Activated CD4-positive, alpha-beta T cell treated with anti-CD3 and anti-CD28 coated beads, Interleukin-2, amount 10 ng/mL, durations not matched to agents 24 days and 14 days (primary cell): ENCODE data around the gene PARVB. TPM values are rescaled to one million over a fixed set of nuclear protein-coding genes. Genes with fewer than 3 reads are reported as not detected.

Experiments used
- DNase-seq: peaks from one replicate; pipeline ENCODE4 v3.0.0; 2022
- H3K27ac Mint-ChIP-seq: one replicate; pipeline ENCODE4 v1.8.0; 2022; ENCODE audit warnings: mild to moderate bottlenecking, mixed read lengths
- H3K27me3 Mint-ChIP-seq: one replicate; pipeline ENCODE4 v1.8.0; 2022; ENCODE audit warnings: mixed read lengths
- H3K36me3 Mint-ChIP-seq: one replicate; pipeline ENCODE4 v1.8.0; 2022; ENCODE audit warnings: low read depth, mild to moderate bottlenecking, mixed read lengths
- H3K4me1 Mint-ChIP-seq: one replicate; pipeline ENCODE4 v1.8.0; 2021; ENCODE audit warnings: mixed read lengths
- H3K4me3 Mint-ChIP-seq: one replicate; pipeline ENCODE4 v1.8.0; 2022; ENCODE audit warnings: mild to moderate bottlenecking, moderate library complexity, mixed read lengths
- H3K9me3 Mint-ChIP-seq: one replicate; pipeline ENCODE4 v1.8.0; 2021; ENCODE audit warnings: mixed read lengths
- intact Hi-C: fragments of 100-400 bp; cut with micrococcal nuclease; formaldehyde crosslinking; loops from one replicate; pipeline ENCODE4 v1.15.1; 2023
- total RNA-seq: library from RNA; stranded (reverse); gene quantifications from 2 replicates; pipeline ENCODE4 v1.2.3, GENCODE V29; 2022

Gene PARVB
- total RNA-seq, 1 donor from 2014 or later = 112 TPM

- H3K4me3 Mint-ChIP-seq = no peak overlapping the region
- DNase-seq = no peak
- peaks cover 6% of the 10 kb centered on the region for H3K4me1 Mint-ChIP-seq
- intact Hi-C loops = no loop called here
- H3K27ac Mint-ChIP-seq = no peak overlapping the region
- no peaks in the 10 kb centered on the region for H3K27me3 Mint-ChIP-seq
- H3K36me3 Mint-ChIP-seq = peaks cover 7% of the 10 kb centered on the region
- H3K9me3 Mint-ChIP-seq = no peaks in the 10 kb centered on the region
These were observed 62.4 kb downstream of the PARVB start for GRCh38 chr22:44086271-44087088.

- intact Hi-C loops = no loop called here
- no peak for DNase-seq
These were observed 63.0 kb downstream of the PARVB start for GRCh38 chr22:44087089-44087430.

GRCh38 chr22:44088976-44089570 is 65.0 kb downstream of the PARVB start:
- H3K4me1 Mint-ChIP-seq = peaks cover 8% of the 10 kb centered on the region
- no peaks in the 10 kb centered on the region for H3K27me3 Mint-ChIP-seq
- no peak overlapping the region for H3K27ac Mint-ChIP-seq
- no peaks in the 10 kb centered on the region for H3K9me3 Mint-ChIP-seq
- no peak for DNase-seq
- no peak overlapping the region for H3K4me3 Mint-ChIP-seq
- peaks cover 8% of the 10 kb centered on the region for H3K36me3 Mint-ChIP-seq
- intact Hi-C loops = no loop called here

More at GRCh38 chr22:44087089-44087430, 63.0 kb downstream of the PARVB start:
- Mint-ChIP-seq H3K9me3 (no peaks in the 10 kb centered on the region), H3K27me3 (no peaks in the 10 kb centered on the region), H3K36me3 (peaks cover 7% of the 10 kb centered on the region), H3K27ac (no peak overlapping the region), H3K4me1 (peaks cover 8% of the 10 kb centered on the region), H3K4me3 (no peak overlapping the region)

DNA sequence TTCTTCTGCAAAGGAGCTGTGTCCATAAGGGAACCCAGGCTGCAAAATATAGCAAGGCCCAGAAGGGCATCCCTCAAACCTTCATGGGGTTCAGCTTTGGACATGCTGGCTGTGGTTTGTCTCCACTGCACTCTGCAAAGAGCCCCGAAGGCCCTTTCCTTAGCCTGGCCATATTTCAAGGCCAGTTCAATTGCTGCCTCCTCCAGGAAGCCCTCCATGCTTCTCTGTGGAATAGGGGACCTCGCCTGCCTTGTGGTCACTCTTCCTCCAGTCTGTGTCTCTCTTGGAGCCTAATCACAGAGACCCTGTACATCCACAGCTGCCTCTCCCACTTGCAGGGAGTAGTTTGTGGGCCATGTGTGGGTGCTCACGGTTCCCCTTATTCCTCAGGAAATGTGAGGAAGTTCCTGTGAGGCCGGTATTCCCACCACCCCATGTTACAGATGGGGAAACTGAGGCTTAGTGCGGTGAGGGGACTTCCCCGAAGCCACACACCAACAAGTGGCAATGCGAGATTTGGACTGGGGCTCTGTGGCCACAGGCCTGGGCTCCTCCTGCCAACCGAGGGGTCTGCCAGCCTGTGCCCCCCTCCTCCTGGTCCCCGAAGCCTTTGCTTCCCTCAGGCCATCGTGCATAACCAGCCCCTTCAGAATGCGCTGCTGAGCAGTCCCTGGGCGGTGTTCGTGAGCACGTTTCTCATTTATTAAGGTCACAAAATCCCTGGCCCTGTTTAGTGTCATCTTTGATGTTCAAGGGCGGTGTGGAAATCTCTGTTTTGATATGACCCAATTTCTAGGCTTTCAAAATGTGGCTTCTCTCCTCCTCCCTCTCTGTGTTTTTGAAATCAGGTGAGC is 65.8 kb downstream of the PARVB start:
- H3K9me3 Mint-ChIP-seq = no peaks in the 10 kb centered on the region
- intact Hi-C loops = no loop called here

GRCh38 chr22:44090571-44090905 is 66.4 kb downstream of the PARVB start:
- H3K36me3 Mint-ChIP-seq = peaks cover 11% of the 10 kb centered on the region
- intact Hi-C loops = no loop called here
- no peak overlapping the region for H3K4me3 Mint-ChIP-seq
- no peak overlapping the region for H3K27ac Mint-ChIP-seq
- DNase-seq = no peak
- no peaks in the 10 kb centered on the region for H3K27me3 Mint-ChIP-seq
- H3K4me1 Mint-ChIP-seq = peaks cover 8% of the 10 kb centered on the region
- no peaks in the 10 kb centered on the region for H3K9me3 Mint-ChIP-seq

More for the DNA sequence above, 65.8 kb downstream of the PARVB start:
- Mint-ChIP-seq H3K36me3 (peaks cover 11% of the 10 kb centered on the region), H3K4me1 (peaks cover 8% of the 10 kb centered on the region), H3K27ac (no peak overlapping the region), H3K4me3 (no peak overlapping the region), H3K27me3 (no peaks in the 10 kb centered on the region)
- no peak for DNase-seq

DNA sequence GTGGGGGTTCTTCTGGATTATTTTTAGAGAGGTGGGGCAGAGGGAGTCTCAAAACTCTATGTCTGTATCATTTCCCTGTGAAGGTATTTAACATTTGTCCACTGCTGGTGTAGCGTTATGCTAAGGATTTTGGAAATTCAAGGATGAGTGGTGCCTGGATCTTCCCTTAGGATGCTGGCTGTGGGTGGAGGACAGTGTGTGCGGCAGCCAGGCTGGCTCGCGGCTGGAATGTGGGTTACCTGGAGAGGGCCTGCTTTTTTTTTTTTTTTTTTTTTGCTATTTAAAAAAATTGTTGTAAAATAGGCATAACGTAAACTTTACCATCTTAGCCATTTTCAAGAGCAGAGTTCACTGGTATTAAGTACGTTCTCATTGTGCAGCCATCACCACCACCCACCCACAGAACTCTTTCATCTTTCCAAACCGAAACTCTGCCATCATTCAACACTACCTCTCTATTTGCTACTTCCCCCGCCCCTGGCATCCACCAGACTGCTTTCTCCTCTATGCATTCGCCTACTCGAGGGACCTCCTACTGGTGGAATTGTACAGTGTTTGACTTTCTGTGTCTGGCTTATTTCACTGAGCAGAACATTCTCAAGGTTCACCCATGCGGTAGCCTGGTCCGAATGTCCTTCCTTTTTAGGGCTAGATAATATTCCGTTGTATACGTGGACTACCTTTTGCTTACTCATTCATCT is 67.1 kb downstream of the PARVB start:
- H3K27ac Mint-ChIP-seq = no peak overlapping the region
- no peaks in the 10 kb centered on the region for H3K27me3 Mint-ChIP-seq
- no peak overlapping the region for H3K4me3 Mint-ChIP-seq
- peaks cover 9% of the 10 kb centered on the region for H3K36me3 Mint-ChIP-seq
- H3K4me1 Mint-ChIP-seq = peaks cover 8% of the 10 kb centered on the region
- no peaks in the 10 kb centered on the region for H3K9me3 Mint-ChIP-seq
- DNase-seq = peak; percentile 74
- intact Hi-C loops = no loop called here

- DNase-seq = no peak
- intact Hi-C loops = no loop called here
- H3K4me3 Mint-ChIP-seq = no peak overlapping the region
- H3K36me3 Mint-ChIP-seq = peaks cover 9% of the 10 kb centered on the region
- no peaks in the 10 kb centered on the region for H3K9me3 Mint-ChIP-seq
- no peaks in the 10 kb centered on the region for H3K27me3 Mint-ChIP-seq
- peaks cover 8% of the 10 kb centered on the region for H3K4me1 Mint-ChIP-seq
- H3K27ac Mint-ChIP-seq = no peak overlapping the region
These were observed 67.6 kb downstream of the PARVB start for GRCh38 chr22:44091751-44092150.

DNA sequence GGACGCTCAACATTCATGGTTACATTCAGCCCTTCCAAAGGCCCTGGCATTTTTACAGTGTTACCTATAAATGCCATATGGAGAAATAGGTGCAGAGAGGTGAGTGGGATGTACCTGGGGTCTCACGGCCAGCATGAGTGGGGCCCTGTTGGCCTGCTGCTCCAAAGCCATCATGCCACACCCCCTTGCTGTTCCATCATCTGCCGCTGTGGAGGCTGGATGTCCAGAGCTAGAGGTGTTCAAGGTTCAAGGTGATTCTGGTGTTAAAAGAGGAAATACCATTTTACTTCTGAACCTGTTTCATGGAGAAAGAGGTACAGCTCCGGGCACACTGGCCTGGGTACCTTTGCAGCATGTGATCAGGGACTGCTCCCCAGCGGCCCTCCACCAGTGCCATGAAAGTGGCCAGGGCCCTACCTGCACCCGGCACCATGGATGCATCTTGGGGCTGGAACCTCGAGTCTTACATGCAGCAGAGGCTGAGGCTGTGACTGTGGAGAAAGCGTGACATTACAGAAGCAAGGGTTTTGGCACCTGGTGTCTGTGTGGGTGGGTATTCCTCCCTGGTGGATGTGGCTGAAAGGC is 68.6 kb downstream of the PARVB start:
- Mint-ChIP-seq H3K27me3 (no peaks in the 10 kb centered on the region), H3K27ac (no peak overlapping the region), H3K9me3 (no peaks in the 10 kb centered on the region), H3K4me3 (no peak overlapping the region), H3K36me3 (peaks cover 9% of the 10 kb centered on the region), H3K4me1 (peaks cover 8% of the 10 kb centered on the region)
- DNase-seq = no peak
- intact Hi-C loops = no loop called here

GRCh38 chr22:44093791-44094190 is 69.7 kb downstream of the PARVB start:
- Mint-ChIP-seq H3K4me1 (peaks cover 8% of the 10 kb centered on the region), H3K27ac (no peak overlapping the region), H3K27me3 (no peaks in the 10 kb centered on the region), H3K9me3 (no peaks in the 10 kb centered on the region), H3K4me3 (no peak overlapping the region), H3K36me3 (peaks cover 9% of the 10 kb centered on the region)
- no peak for DNase-seq
- intact Hi-C loops = no loop called here

- no peak for DNase-seq
- Mint-ChIP-seq H3K36me3 (peaks cover 9% of the 10 kb centered on the region), H3K4me1 (peaks cover 8% of the 10 kb centered on the region), H3K27me3 (no peaks in the 10 kb centered on the region), H3K9me3 (no peaks in the 10 kb centered on the region), H3K27ac (no peak overlapping the region), H3K4me3 (no peak overlapping the region)
- intact Hi-C loops = no loop called here
These were observed 70.7 kb downstream of the PARVB start for GRCh38 chr22:44094751-44095302.

DNA sequence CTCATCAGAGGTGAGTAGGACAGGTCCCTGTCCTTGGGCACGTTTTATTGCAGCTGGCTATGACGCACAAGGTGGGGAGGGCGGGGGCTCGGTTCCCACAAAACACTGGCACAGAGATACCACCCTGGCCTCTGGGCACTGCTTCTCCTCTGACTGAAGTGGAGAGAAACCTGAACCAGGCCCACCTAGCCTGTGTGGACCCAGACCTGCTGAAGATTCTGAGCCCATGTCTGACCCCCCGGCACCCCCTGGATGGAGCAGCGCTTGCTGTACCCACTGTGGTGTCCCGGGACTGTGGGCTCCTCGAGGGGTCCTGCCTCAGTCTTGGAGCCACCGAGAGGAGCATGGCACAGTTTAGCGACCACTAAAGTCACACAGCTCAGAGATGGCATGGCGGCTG is 72.6 kb downstream of the PARVB start:
- H3K4me3 Mint-ChIP-seq = no peak overlapping the region
- intact Hi-C loops = no loop called here
- no peaks in the 10 kb centered on the region for H3K27me3 Mint-ChIP-seq
- peaks cover 10% of the 10 kb centered on the region for H3K36me3 Mint-ChIP-seq
- no peak for DNase-seq
- H3K4me1 Mint-ChIP-seq = no peaks in the 10 kb centered on the region
- H3K9me3 Mint-ChIP-seq = no peaks in the 10 kb centered on the region
- H3K27ac Mint-ChIP-seq = no peak overlapping the region

GRCh38 chr22:44097263-44098020 is 73.3 kb downstream of the PARVB start:
- H3K4me1 Mint-ChIP-seq = no peaks in the 10 kb centered on the region

More at GRCh38 chr22:44097263-44098020, 73.3 kb downstream of the PARVB start:
- Mint-ChIP-seq H3K27me3 (no peaks in the 10 kb centered on the region), H3K9me3 (no peaks in the 10 kb centered on the region), H3K36me3 (peaks cover 10% of the 10 kb centered on the region), H3K4me3 (no peak overlapping the region), H3K27ac (no peak overlapping the region)
- intact Hi-C loops = no loop called here
- no peak for DNase-seq
